ENCODE data around the gene KIF17.

The KIF17 gene

DNA sequence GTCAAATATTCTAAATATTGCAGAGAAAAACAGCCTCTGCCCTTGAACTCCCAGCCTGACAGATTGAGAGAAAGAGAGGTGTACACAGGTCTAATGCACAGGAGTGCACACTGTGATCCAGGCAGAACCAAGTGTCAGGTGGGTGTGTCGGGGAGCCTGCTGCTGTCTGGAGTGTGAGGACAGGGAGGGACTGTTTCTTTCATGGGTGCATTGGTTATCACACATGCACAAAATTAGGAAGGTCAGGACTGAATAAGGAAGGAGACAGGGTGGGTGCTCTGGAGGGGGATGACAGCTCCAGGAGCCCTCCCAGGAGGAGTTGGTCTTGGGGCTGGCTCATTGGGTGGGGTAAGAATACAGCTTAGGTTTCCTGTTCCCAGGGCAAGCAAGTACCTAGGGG lies 97.8 kb downstream of the KIF17 start:
- Histone ChIP-seq H3K36me3 (ENCODE audit: control insufficient read depth, low read length) (no peaks in the 10 kb centered on the region), H3K4me1 (ENCODE audit: control insufficient read depth, low read length) (no peaks in the 10 kb centered on the region), H3K4me3 (ENCODE audit: low read length) (no peak overlapping the region), H3K27me3 (ENCODE audit: control insufficient read depth, low read length) (no peaks in the 10 kb centered on the region), H3K27ac (ENCODE audit: low read depth, low read length) (no peak overlapping the region), H3K79me2 (ENCODE audit: control insufficient read depth, low read length) (no peaks in the 10 kb centered on the region), H3K9me2 (replicated peaks; ENCODE audit: control insufficient read depth, low read length) (no peaks in the 10 kb centered on the region), H3F3A (ENCODE audit: control insufficient read depth, insufficient read depth) (no peaks in the 10 kb centered on the region), H3K4me2 (ENCODE audit: low read length) (no peak overlapping the region), H4K20me1 (ENCODE audit: control insufficient read depth, insufficient read depth, low read depth, low read length) (no peaks in the 10 kb centered on the region), H3K9me3 (ENCODE audit: control insufficient read depth, insufficient read depth, low read length) (no peaks in the 10 kb centered on the region)
- TF ChIP-seq EZH2phosphoT487 (IDR thresholded peaks at IDR 0.05; ENCODE audit: borderline replicate concordance, low read length) = no peak
- TF ChIP-seq, protein P1, sequence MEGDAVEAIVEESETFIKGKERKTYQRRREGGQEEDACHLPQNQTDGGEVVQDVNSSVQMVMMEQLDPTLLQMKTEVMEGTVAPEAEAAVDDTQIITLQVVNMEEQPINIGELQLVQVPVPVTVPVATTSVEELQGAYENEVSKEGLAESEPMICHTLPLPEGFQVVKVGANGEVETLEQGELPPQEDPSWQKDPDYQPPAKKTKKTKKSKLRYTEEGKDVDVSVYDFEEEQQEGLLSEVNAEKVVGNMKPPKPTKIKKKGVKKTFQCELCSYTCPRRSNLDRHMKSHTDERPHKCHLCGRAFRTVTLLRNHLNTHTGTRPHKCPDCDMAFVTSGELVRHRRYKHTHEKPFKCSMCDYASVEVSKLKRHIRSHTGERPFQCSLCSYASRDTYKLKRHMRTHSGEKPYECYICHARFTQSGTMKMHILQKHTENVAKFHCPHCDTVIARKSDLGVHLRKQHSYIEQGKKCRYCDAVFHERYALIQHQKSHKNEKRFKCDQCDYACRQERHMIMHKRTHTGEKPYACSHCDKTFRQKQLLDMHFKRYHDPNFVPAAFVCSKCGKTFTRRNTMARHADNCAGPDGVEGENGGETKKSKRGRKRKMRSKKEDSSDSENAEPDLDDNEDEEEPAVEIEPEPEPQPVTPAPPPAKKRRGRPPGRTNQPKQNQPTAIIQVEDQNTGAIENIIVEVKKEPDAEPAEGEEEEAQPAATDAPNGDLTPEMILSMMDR (IDR thresholded peaks at IDR 0.05; ENCODE audit: low read depth, low read length, poor library complexity, severe bottlenecking) = no peak

DNA sequence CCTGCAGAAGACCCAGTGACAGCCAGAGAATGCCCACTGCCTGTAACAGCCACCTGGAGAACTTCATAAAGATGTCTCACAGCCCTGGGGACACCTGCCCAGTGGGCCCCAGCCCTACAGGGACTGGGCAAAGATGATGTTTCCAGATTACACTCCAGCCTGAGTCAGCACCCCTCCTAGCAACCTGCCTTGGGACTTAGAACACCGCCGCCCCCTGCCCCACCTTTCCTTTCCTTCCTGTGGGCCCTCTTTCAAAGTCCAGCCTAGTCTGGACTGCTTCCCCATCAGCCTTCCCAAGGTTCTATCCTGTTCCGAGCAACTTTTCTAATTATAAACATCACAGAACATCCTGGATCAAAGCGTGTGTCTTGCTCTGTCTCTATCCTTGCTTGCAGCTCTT lies 99.3 kb downstream of the KIF17 start:
- TF ChIP-seq EZH2phosphoT487 (IDR thresholded peaks at IDR 0.05; ENCODE audit: borderline replicate concordance, low read length) = no peak
- TF ChIP-seq, protein P1 (IDR thresholded peaks at IDR 0.05; ENCODE audit: low read depth, low read length, poor library complexity, severe bottlenecking) = no peak
- Histone ChIP-seq H3K27ac (ENCODE audit: low read depth, low read length) (no peak overlapping the region), H3K9me3 (ENCODE audit: control insufficient read depth, insufficient read depth, low read length) (no peaks in the 10 kb centered on the region), H3K79me2 (ENCODE audit: control insufficient read depth, low read length) (no peaks in the 10 kb centered on the region), H3K9me2 (replicated peaks; ENCODE audit: control insufficient read depth, low read length) (no peaks in the 10 kb centered on the region), H3K27me3 (ENCODE audit: control insufficient read depth, low read length) (no peaks in the 10 kb centered on the region), H3K36me3 (ENCODE audit: control insufficient read depth, low read length) (no peaks in the 10 kb centered on the region), H4K20me1 (ENCODE audit: control insufficient read depth, insufficient read depth, low read depth, low read length) (no peaks in the 10 kb centered on the region), H3K4me3 (ENCODE audit: low read length) (no peak overlapping the region), H3F3A (ENCODE audit: control insufficient read depth, insufficient read depth) (no peaks in the 10 kb centered on the region), H3K4me1 (ENCODE audit: control insufficient read depth, low read length) (no peaks in the 10 kb centered on the region), H3K4me2 (ENCODE audit: low read length) (no peak overlapping the region)

DNA sequence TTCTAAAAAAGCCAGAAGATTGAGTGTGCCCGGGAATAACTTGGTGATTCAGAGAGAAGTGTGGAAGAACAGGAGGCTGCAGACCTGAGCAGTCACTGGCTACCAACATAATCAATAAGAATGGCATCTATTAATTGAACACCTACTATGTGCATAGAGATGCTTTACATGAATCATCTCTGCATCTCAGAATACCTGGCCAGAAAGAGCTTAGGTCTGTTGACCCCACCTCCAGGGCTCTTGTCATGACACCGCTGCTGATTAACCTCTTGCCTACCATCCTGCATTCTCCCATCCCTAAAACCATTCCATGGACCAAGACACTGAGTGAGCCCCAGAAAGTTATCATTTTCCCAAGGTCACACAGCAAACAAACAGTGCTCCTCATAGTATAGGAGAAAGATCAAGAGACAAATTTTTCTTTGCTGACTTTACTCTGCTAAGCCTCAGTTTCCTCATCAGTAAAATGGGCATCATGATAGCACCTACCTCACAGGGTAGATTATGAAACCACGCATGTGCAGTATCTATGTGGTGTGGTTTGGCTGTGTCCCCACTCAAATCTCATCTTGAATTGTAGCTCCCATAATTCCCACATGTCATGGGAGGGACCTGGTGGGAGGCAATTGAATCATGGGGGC lies 100.8 kb downstream of the KIF17 start:
- Histone ChIP-seq H3K4me2 (ENCODE audit: low read length) (no peak overlapping the region), H3K27ac (ENCODE audit: low read depth, low read length) (no peak overlapping the region)
- no peak for TF ChIP-seq EZH2phosphoT487 (IDR thresholded peaks at IDR 0.05; ENCODE audit: borderline replicate concordance, low read length)
- TF ChIP-seq, protein P1 (IDR thresholded peaks at IDR 0.05; ENCODE audit: low read depth, low read length, poor library complexity, severe bottlenecking) = no peak

More for the DNA sequence above, 100.8 kb downstream of the KIF17 start:
- no peaks in the 10 kb centered on the region for H3K27me3 ChIP-seq (ENCODE audit: control insufficient read depth, low read length)
- no peak overlapping the region for H3K4me3 ChIP-seq (ENCODE audit: low read length)
- H4K20me1 ChIP-seq (ENCODE audit: control insufficient read depth, insufficient read depth, low read depth, low read length) = no peaks in the 10 kb centered on the region
- no peaks in the 10 kb centered on the region for H3K9me2 ChIP-seq (replicated peaks; ENCODE audit: control insufficient read depth, low read length)
- no peaks in the 10 kb centered on the region for H3K9me3 ChIP-seq (ENCODE audit: control insufficient read depth, insufficient read depth, low read length)
- H3K36me3 ChIP-seq (ENCODE audit: control insufficient read depth, low read length) = no peaks in the 10 kb centered on the region
- no peaks in the 10 kb centered on the region for H3F3A ChIP-seq (ENCODE audit: control insufficient read depth, insufficient read depth)
- H3K79me2 ChIP-seq (ENCODE audit: control insufficient read depth, low read length) = no peaks in the 10 kb centered on the region
- H3K4me1 ChIP-seq (ENCODE audit: control insufficient read depth, low read length) = no peaks in the 10 kb centered on the region

All from DOHH2 (cell line).